Coronary artery (tissue), 2 donors: Measurements from ENCODE around the gene ATP5MG.

Source experiments
- DNase-seq: peaks from one replicate; pipeline ENCODE4 v3.0.0-alpha.2; 2017; ENCODE audit warnings: low spot score
- H3K27ac ChIP-seq, 2 donors: fragments of 200-600 bp; sonication (generic); one replicate each; pipeline ENCODE4 v1.5.1; 2016 to 2019
- H3K4me3 ChIP-seq: fragments of 200-600 bp; sonication (generic); 2 replicates; pipeline ENCODE4 v1.5.1; 2016; ENCODE audit warnings: mild to moderate bottlenecking, moderate library complexity
- CTCF ChIP-seq: fragments of 200-600 bp; sonication (generic); IDR thresholded peaks from one replicate; pipeline ENCODE4 v1.5.1; 2019; ENCODE audit warnings: antibody characterized with exemption

The ATP5MG gene

GRCh38 chr11:118417801-118418200, 16.4 kb downstream of the ATP5MG start:
- TF ChIP-seq CTCF, result no peak
- Histone ChIP-seq H3K4me3 (no peak overlapping the region), H3K27ac (no peak overlapping the region)
- no peak for DNase-seq

- H3K27ac ChIP-seq, result no peak overlapping the region
- no peak for TF ChIP-seq CTCF
- no peak overlapping the region for H3K4me3 ChIP-seq
- no peak for DNase-seq
Observed at GRCh38 chr11:118418766-118419165, 17.4 kb downstream of the ATP5MG start.

- H3K27ac ChIP-seq, result no peak overlapping the region
- no peak overlapping the region for H3K4me3 ChIP-seq
- no peak for DNase-seq
- no peak for TF ChIP-seq CTCF
Observed at GRCh38 chr11:118427707-118428106, 26.3 kb downstream of the ATP5MG start.

GRCh38 chr11:118430956-118431355, 29.6 kb downstream of the ATP5MG start:
- Histone ChIP-seq H3K4me3 (no peak overlapping the region), H3K27ac (no peak overlapping the region)
- no peak for TF ChIP-seq CTCF
- no peak for DNase-seq

GRCh38 chr11:118434123-118434552, 32.7 kb downstream of the ATP5MG start:
- Histone ChIP-seq H3K4me3 (peak overlapping the region; percentile 92), H3K27ac (no peak overlapping the region)
- DNase-seq, result no peak
- no peak for TF ChIP-seq CTCF

GRCh38 chr11:118434553-118435289, 33.3 kb downstream of the ATP5MG start:
- no peak for TF ChIP-seq CTCF
- Histone ChIP-seq H3K4me3 (peak overlapping the region; percentile 92), H3K27ac (peak overlapping the region; percentile 90 to 94)
- DNase-seq, result peak; percentile 78

GRCh38 chr11:118435290-118435892, 34.0 kb downstream of the ATP5MG start:
- H3K4me3 ChIP-seq, result peak overlapping the region; percentile 92
- no peak for TF ChIP-seq CTCF
- DNase-seq, result peak; percentile 75
- H3K27ac ChIP-seq, result peak overlapping the region; percentile 90 to 94
